GM12878 (cell line): ENCODE results near the gene PTPN13. TPM values are rescaled to one million over a fixed set of nuclear protein-coding genes. Genes with fewer than 3 reads are reported as not detected.
A peak's percentile ranks its signal among the peaks of the same experiment; 100 is the strongest.
"Not testable (repeated sequence)": the region's sequence is repeated elsewhere in the genome, so short reads cannot be mapped to it uniquely, and the experiment has no call there.

Source experiments
- ATAC-seq: fragments of 200-7000 bp; cut with Tn5 transposase; 3 replicates; pipeline ENCODE4 v1.9.1; 2020; ENCODE audit warnings: mild to moderate bottlenecking, moderate library complexity
- BruUV-seq: library from RNA; stranded (reverse); fragments of 400-500 nt; replicated peaks from 2 replicates; lab custom pipeline; 2021; lab: Mats Ljungman, UMichigan
- CTCF ChIA-PET: fragments of 300-600 bp; sonication (Branson Sonifier 250); formaldehyde crosslinking; extraction: SDS; loops from one replicate; lab custom pipeline; 2021; ENCODE audit warnings: inconsistent platforms; lab: Yijun Ruan, JAX
- POLR2A ChIA-PET: fragments of 350-600 bp; formaldehyde crosslinking; extraction: SDS; loops from one replicate; lab custom pipeline; 2021; ENCODE audit warnings: inconsistent platforms; lab: Charles Lee
- RAD21 ChIA-PET: fragments of 300-600 bp; sonication (Branson Sonifier 250); formaldehyde crosslinking; loops from one replicate; lab custom pipeline; 2023; ENCODE audit warnings: antibody characterized with exemption; ENCODE audit not compliant: unreplicated experiment; lab: Charles Lee
- SMC1A ChIA-PET: fragments of 300-600 bp; sonication (Branson Sonifier 250); formaldehyde crosslinking; loops from one replicate; lab custom pipeline; 2023; ENCODE audit not compliant: unreplicated experiment, uncharacterized antibody; lab: Charles Lee
- DNase-seq: peaks from one replicate; pipeline ENCODE4 v3.0.0-alpha.2; 2011; ENCODE audit warnings: low read depth, low spot score
- FAIRE-seq: peaks from 3 replicates; lab custom pipeline; 2011; peaks lifted over from hg19 to GRCh38; lab: Jason Lieb, UNC
- H2AFZ ChIP-seq: 2 replicates; pipeline ENCODE4 v1.6.0; 2011; ENCODE audit warnings: low read depth, low read length, control low read depth; ENCODE audit not compliant: control insufficient read depth
- H3K27ac ChIP-seq: 2 replicates; pipeline ENCODE4 v1.5.1; 2011; ENCODE audit warnings: control low read depth; ENCODE audit not compliant: control insufficient read depth, insufficient read depth
- H3K27me3 ChIP-seq, 2 experiments: replicated peaks in 1 of 2; 2 replicates each; pipeline versions ENCODE4 v1.6.0 to v1.6.1; 2011; ENCODE audit warnings: low read length in 1 of 2; ENCODE audit not compliant: control insufficient read depth in 2 of 2, insufficient read depth in 2 of 2
- H3K36me3 ChIP-seq, 2 experiments: 2 replicates each; pipeline ENCODE4 v1.5.1; 2011; ENCODE audit warnings: low read length in 1 of 2; ENCODE audit not compliant: control insufficient read depth in 2 of 2, insufficient read depth in 2 of 2
- H3K4me1 ChIP-seq: 2 replicates; pipeline ENCODE4 v1.6.1; 2011; ENCODE audit warnings: mild to moderate bottlenecking, low read length, moderate library complexity, mixed read lengths; ENCODE audit not compliant: control insufficient read depth, insufficient read depth
- H3K4me2 ChIP-seq: 2 replicates; pipeline ENCODE4 v1.6.0; 2011; ENCODE audit warnings: control low read depth; ENCODE audit not compliant: control insufficient read depth, insufficient read depth
- H3K4me3 ChIP-seq: fragments of 200-600 bp; sonication (generic); 2 replicates; pipeline ENCODE4 v1.5.1; 2016
- H3K79me2 ChIP-seq: 2 replicates; pipeline ENCODE4 v1.6.0; 2011; ENCODE audit warnings: low read length; ENCODE audit not compliant: control insufficient read depth, insufficient read depth
- H3K9ac ChIP-seq: 2 replicates; pipeline ENCODE4 v1.8.0; 2011; ENCODE audit warnings: low read length, control low read depth, mixed read lengths; ENCODE audit not compliant: control insufficient read depth, insufficient read depth
- H3K9me3 ChIP-seq: replicated peaks from 3 replicates; pipeline ENCODE4 v1.5.1; 2011; ENCODE audit warnings: mild to moderate bottlenecking, low read length; ENCODE audit not compliant: control insufficient read depth, insufficient read depth
- H4K20me1 ChIP-seq: 2 replicates; pipeline ENCODE4 v1.6.0; 2011; ENCODE audit not compliant: control insufficient read depth, insufficient read depth
- BCL11A ChIP-seq: IDR thresholded peaks from 2 replicates; pipeline ENCODE4 v1.6.1; 2011; ENCODE audit warnings: low read depth, low read length
- HCFC1 ChIP-seq: fragments of 150-350 bp; IDR thresholded peaks from 2 replicates; pipeline ENCODE4 v1.6.1; 2014; ENCODE audit warnings: low read length
- HSF1 ChIP-seq: fragments of 150-350 bp; IDR thresholded peaks from 2 replicates; pipeline ENCODE4 v1.6.1; 2014; ENCODE audit warnings: mild to moderate bottlenecking, low read depth, low read length
- MXI1 ChIP-seq: fragments of 150-350 bp; IDR thresholded peaks from 2 replicates; pipeline ENCODE4 v1.6.1; 2011; ENCODE audit warnings: low read depth, mild to moderate bottlenecking, inconsistent platforms, low read length, improper control_type of control experiment
- POU2F2 ChIP-seq: IDR thresholded peaks from 3 replicates; pipeline ENCODE4 v1.6.1; 2011; ENCODE audit warnings: low read depth, mild to moderate bottlenecking, low read length, borderline replicate concordance
- SP1 ChIP-seq: IDR thresholded peaks from one replicate; pipeline ENCODE4 v1.6.1; 2011; ENCODE audit warnings: low read depth, low read length
- TBL1XR1 ChIP-seq: IDR thresholded peaks from 2 replicates; pipeline ENCODE4 v1.6.1; 2012; ENCODE audit warnings: low read depth, low read length, improper control_type of control experiment
- USF2 ChIP-seq: IDR thresholded peaks from 2 replicates; pipeline ENCODE4 v1.6.1; 2011; ENCODE audit warnings: low read depth, low read length, improper control_type of control experiment, borderline replicate concordance
- ZNF274 ChIP-seq: IDR thresholded peaks from one replicate; pipeline ENCODE4 v1.8.0; 2011; ENCODE audit not compliant: insufficient read length, insufficient read depth
- ZNF384 ChIP-seq: IDR thresholded peaks from 2 replicates; pipeline ENCODE4 v1.6.1; 2012; ENCODE audit warnings: low read depth, mild to moderate bottlenecking, low read length, improper control_type of control experiment, borderline replicate concordance
- WGBS: methylation state at CpG from one replicate; pipeline ENCODE4 v1.1.6; 2016; ENCODE audit warnings: low lambda C conversion rate; ENCODE audit not compliant: insufficient replicate concordance, insufficient coverage; ENCODE audit errors: missing lambda C conversion rate; 5-methylcytosine and 5-hydroxymethylcytosine counted together
- in situ Hi-C: fragments of 300-500 bp; cut with MboI; formaldehyde crosslinking; loops from 9 replicates; pipeline ENCODE4 v1.14.3; 2018; ENCODE audit warnings: mixed read lengths
- intact Hi-C: fragments of 100-400 bp; cut with micrococcal nuclease; formaldehyde crosslinking; loops from one replicate; pipeline ENCODE4 v1.14.2; 2022; ENCODE audit not compliant: unreplicated experiment
- polyA plus RNA-seq, 11 experiments: library from polyadenylated mRNA; depleted of rRNA in 4 of 11; unstranded in 6 of 11; stranded (reverse) in 5 of 11; fragments of >200 nt; fragmentation: Nextera tagmentation in 4 of 11; fragmentation: Illumina TruSeq in 1 of 11; extraction: Ambion mirVana in 4 of 11; extraction: Trizol in 1 of 11; gene quantifications; 1 replicate in 1 of 11; 2 replicates in 10 of 11; pipeline versions ENCODE4 v1.2.1 to v1.2.3, GENCODE V29; 2011 to 2016; ENCODE audit warnings: inconsistent platforms in 2 of 11, missing spikeins in 2 of 11, low read depth in 1 of 11
- total RNA-seq, 4 experiments: library from RNA; depleted of rRNA in 3 of 4; stranded (reverse); fragments of >200 nt in 3 of 4; fragmentation: Illumina TruSeq in 1 of 4; extraction: Trizol in 1 of 4; gene quantifications; 2 replicates each; pipeline versions ENCODE4 v1.2.1 to v1.2.3, GENCODE V29; 2013 to 2021

PTPN13 gene
- total and polyA plus RNA-seq, 10 of the 15 experiments (the other 5 are each of a cell fraction or from before 2014, with no cell fraction given) = 8.5 to 69.4 (median 33.9) TPM

GRCh38 chr4:86656781-86657180 lies 62.7 kb downstream of the PTPN13 start:
- H3K79me2 ChIP-seq, H3K36me3 ChIP-seq, H3K4me2 ChIP-seq, H3K9me3 ChIP-seq, BruUV-seq, H4K20me1 ChIP-seq, H3K9ac ChIP-seq, H2AFZ ChIP-seq, in situ Hi-C loops, ATAC-seq, FAIRE-seq, H3K4me1 ChIP-seq, H3K4me3 ChIP-seq, intact Hi-C loops, DNase-seq, H3K27ac ChIP-seq, H3K27me3 ChIP-seq: not testable (repeated sequence)
- SMC1A ChIA-PET = interaction anchor here (0.6 to 2.2 kb wide), 6 partner anchors 14 to 158 kb away, joined by 3 to 12 read pairs (median 3); no protein-coding TSS in a partner anchor
- POLR2A ChIA-PET = interaction anchor here (1.1 to 1.4 kb wide), 2 partner anchors 14 to 63 kb away, joined by 3 read pairs; partner anchors contain the start of gene PTPN13
- CTCF ChIA-PET = interaction anchor here (0.6 to 2.2 kb wide), 4 partner anchors 14 to 61 kb away, joined by 3 to 7 read pairs (median 4); no protein-coding TSS in a partner anchor
- RAD21 ChIA-PET = interaction anchor here (1.7 to 2.3 kb wide), 2 partner anchors 60 to 135 kb away, joined by 11 to 12 read pairs; no protein-coding TSS in a partner anchor
- WGBS = 30% methylated on average over 10 of the region's 10 CpGs

GRCh38 chr4:86657382-86657781 lies 63.3 kb downstream of the PTPN13 start:
- in situ Hi-C loops (no loop called here), intact Hi-C loops (no loop called here)
- Histone ChIP-seq H3K27me3 (no peaks in the 10 kb centered on the region), H3K9me3 (peaks cover 1% of the 10 kb centered on the region; the same call in 1 of the 3 replicates), H3K4me2 (no peak overlapping the region), H4K20me1 (no peaks in the 10 kb centered on the region), H3K36me3 (no peaks in the 10 kb centered on the region), H2AFZ (no peak overlapping the region), H3K79me2 (no peaks in the 10 kb centered on the region), H3K4me1 (peaks cover 3% of the 10 kb centered on the region; the same call in 1 of the 2 replicates), H3K9ac (no peak overlapping the region), H3K27ac (no peak overlapping the region), H3K4me3 (no peak overlapping the region)
- peak; percentile 65 for ATAC-seq
- FAIRE-seq = no peak
- WGBS = 38% methylated on average over 1 of the region's 1 CpG
- no TSS peak for BruUV-seq
- TF ChIP-seq ZNF274 (no peak), HSF1 (no peak), USF2 (no peak), HCFC1 (no peak), BCL11A (no peak), SP1 (no peak), TBL1XR1 (no peak), MXI1 (no peak), POU2F2 (no peak), ZNF384 (no peak)
- ChIA-PET POLR2A (interaction anchor here (1.1 to 1.6 kb wide), 2 partner anchors 14 to 85 kb away, joined by 3 to 4 read pairs; no protein-coding TSS in a partner anchor), CTCF (interaction anchor here (1.0 to 2.2 kb wide), 8 partner anchors 15 to 158 kb away, joined by 3 to 10 read pairs (median 4); no protein-coding TSS in a partner anchor), SMC1A (interaction anchor here (0.6 to 2.2 kb wide), 15 partner anchors 9 to 516 kb away, joined by 3 to 12 read pairs (median 4); no protein-coding TSS in a partner anchor), RAD21 (interaction anchor here (1.0 to 2.3 kb wide), 8 partner anchors 15 to 158 kb away, joined by 3 to 12 read pairs (median 6); partner anchors contain the start of gene PTPN13)
- DNase-seq = no peak
